HepG2 (cell line): Measurements from ENCODE around the gene TM4SF20. TPM values are rescaled to one million over a fixed set of nuclear protein-coding genes. Genes with fewer than 3 reads are reported as not detected.

Experiments used
- BRD4 ChIP-seq: sonication (generic); formaldehyde crosslinking; IDR thresholded peaks from 2 replicates; pipeline ENCODE4 v1.4.0; 2020; ENCODE audit warnings: missing genetic modification reagents
- CBX2 ChIP-seq, 2 experiments: fragments of 200-600 bp in 1 of 2; sonication (generic); formaldehyde crosslinking in 1 of 2; IDR thresholded peaks; 2 replicates each; pipeline versions ENCODE4 v1.7.0 to v1.8.1; 2018 to 2022; ENCODE audit warnings: low read depth in 2 of 2, low read length in 1 of 2, mild to moderate bottlenecking in 1 of 2, missing genetic modification reagents in 1 of 2
- HIC2 ChIP-seq: sonication (generic); formaldehyde crosslinking; IDR thresholded peaks from 2 replicates; pipeline ENCODE4 v1.9.0; 2022; ENCODE audit warnings: low read depth, missing genetic modification reagents
- HIVEP1 ChIP-seq: sonication (generic); formaldehyde crosslinking; IDR thresholded peaks from 2 replicates; pipeline ENCODE4 v1.4.0; 2020; ENCODE audit warnings: mild to moderate bottlenecking, missing genetic modification reagents
- LCORL ChIP-seq, 2 experiments: fragments of 450-650 bp in 1 of 2; sonication (generic) in 1 of 2; formaldehyde crosslinking in 1 of 2; IDR thresholded peaks; 2 replicates each; pipeline versions ENCODE4 v1.5.0 to v1.6.1; 2017 to 2020; ENCODE audit warnings: antibody characterized with exemption in 1 of 2, missing genetic modification reagents in 1 of 2
- MBD4 ChIP-seq: IDR thresholded peaks from 2 replicates; pipeline ENCODE4 v1.6.1; 2012; ENCODE audit warnings: low read length, inconsistent platforms, borderline replicate concordance
- MLLT10 ChIP-seq: sonication (generic); formaldehyde crosslinking; IDR thresholded peaks from 2 replicates; pipeline ENCODE4 v1.4.0; 2020; ENCODE audit warnings: missing genetic modification reagents
- RFX3 ChIP-seq: IDR thresholded peaks from 2 replicates; pipeline ENCODE4 v1.6.1; 2016; ENCODE audit warnings: missing biosample characterization, missing genetic modification reagents
- SIN3B ChIP-seq: fragments of 150-350 bp; IDR thresholded peaks from 2 replicates; pipeline ENCODE4 v1.6.1; 2014; ENCODE audit warnings: low read length
- ZMYM3 ChIP-seq: sonication (generic); formaldehyde crosslinking; IDR thresholded peaks from 2 replicates; pipeline ENCODE4 v1.5.1; 2020; ENCODE audit warnings: mild to moderate bottlenecking, missing genetic modification reagents
- ZNF101 ChIP-seq: sonication (generic); formaldehyde crosslinking; IDR thresholded peaks from 2 replicates; pipeline ENCODE4 v1.4.0; 2020; ENCODE audit warnings: mild to moderate bottlenecking, low read depth, missing genetic modification reagents, borderline replicate concordance
- ZNF556 ChIP-seq: sonication (generic); formaldehyde crosslinking; IDR thresholded peaks from 2 replicates; pipeline ENCODE4 v1.4.0; 2020; ENCODE audit warnings: mild to moderate bottlenecking, missing genetic modification reagents, borderline replicate concordance
- ZNF563 ChIP-seq: sonication (generic); formaldehyde crosslinking; IDR thresholded peaks from 2 replicates; pipeline ENCODE4 v1.8.0; 2022; ENCODE audit warnings: mild to moderate bottlenecking, moderate library complexity, missing genetic modification reagents
- ZNF614 ChIP-seq: IDR thresholded peaks from 2 replicates; pipeline ENCODE4 v1.6.1; 2018; ENCODE audit warnings: missing biosample characterization, missing genetic modification reagents, inconsistent platforms, borderline replicate concordance
- ZNF772 ChIP-seq: sonication (generic); formaldehyde crosslinking; IDR thresholded peaks from 2 replicates; pipeline ENCODE4 v1.5.0; 2020; ENCODE audit warnings: mild to moderate bottlenecking, missing genetic modification reagents
- ZNF776 ChIP-seq: sonication (generic); formaldehyde crosslinking; IDR thresholded peaks from 2 replicates; pipeline ENCODE4 v1.4.0; 2020; ENCODE audit warnings: mild to moderate bottlenecking, missing genetic modification reagents
- polyA plus RNA-seq, 8 experiments: library from polyadenylated mRNA; depleted of rRNA in 3 of 8; stranded (reverse) in 7 of 8; unstranded in 1 of 8; fragments of >200 nt; fragmentation: Illumina TruSeq in 4 of 8; extraction: Trizol in 4 of 8; gene quantifications; 2 replicates each; pipeline versions ENCODE4 v1.2.1 to v1.2.3, GENCODE V29; 2011 to 2016; ENCODE audit warnings: low read depth in 4 of 8, missing spikeins in 1 of 8, mixed read lengths in 1 of 8; ENCODE audit not compliant: insufficient read depth in 1 of 8
- total RNA-seq, 5 experiments: library from RNA; depleted of rRNA; stranded (reverse); fragments of >200 nt; fragmentation: Illumina TruSeq; extraction: Trizol; gene quantifications; 2 replicates each; pipeline ENCODE4 v1.2.3, GENCODE V29; 2016; ENCODE audit warnings: low read depth in 1 of 5
- TF ChIP-seq, protein P1 (sequence below): sonication (generic); formaldehyde crosslinking; IDR thresholded peaks from 2 replicates; pipeline ENCODE4 v1.9.0; 2021; ENCODE audit warnings: missing genetic modification reagents, borderline replicate concordance
- TF ChIP-seq, protein P2 (sequence below): sonication (generic); formaldehyde crosslinking; conservative IDR thresholded peaks from 2 replicates; pipeline ENCODE4 v1.4.0; 2020; ENCODE audit warnings: missing genetic modification reagents
- TF ChIP-seq, protein P3 (sequence below): sonication (generic); formaldehyde crosslinking; IDR thresholded peaks from 2 replicates; pipeline ENCODE4 v1.4.0; 2020; ENCODE audit warnings: low read depth, missing genetic modification reagents

TM4SF20 gene
- total and polyA plus RNA-seq, 2 of the 13 experiments (the other 11 are each of a cell fraction or from before 2014, with no cell fraction given): not detected

DNA sequence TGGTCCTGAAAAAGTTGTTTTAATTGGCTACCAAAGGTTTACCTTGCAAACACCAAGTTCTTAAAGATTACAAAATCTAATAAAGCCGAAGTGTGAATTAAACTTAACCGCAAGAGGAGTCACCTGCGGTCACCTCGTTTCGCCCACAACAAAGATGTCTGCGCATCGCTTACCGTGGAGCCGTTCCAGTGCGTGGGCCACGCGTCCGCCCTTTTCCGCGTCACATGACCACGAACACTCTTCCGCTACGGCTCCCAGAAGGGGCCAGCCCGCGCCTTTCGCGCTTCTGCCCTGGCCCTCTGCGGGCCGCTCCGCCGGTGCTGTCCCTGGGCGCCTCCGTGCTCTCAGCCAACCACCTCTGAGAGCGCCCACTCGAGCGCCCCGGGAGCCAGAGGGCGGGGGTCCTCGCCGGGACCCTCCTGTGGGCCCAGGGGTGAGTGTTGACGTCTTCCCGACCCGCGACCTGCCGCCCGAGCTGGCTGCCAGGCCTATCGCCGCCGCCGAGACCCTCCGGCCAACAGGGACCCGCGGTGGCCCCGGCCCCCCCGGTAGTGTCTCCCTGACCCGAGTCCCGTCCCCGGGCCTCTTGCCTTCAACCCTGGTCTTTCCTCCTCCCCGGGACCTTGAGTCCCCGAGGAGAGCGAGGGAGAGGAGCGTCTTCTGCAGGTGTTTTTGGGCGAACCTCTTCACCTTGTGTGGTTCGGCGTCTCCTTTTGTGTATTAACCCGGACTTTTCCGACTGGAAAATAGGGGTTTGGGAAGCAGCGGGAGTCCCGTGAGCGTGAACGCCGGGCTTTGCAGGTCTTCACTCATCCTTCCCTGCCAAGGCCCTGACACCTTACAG is 53.9 kb downstream of the TM4SF20 start, which contains the start of gene MFF (continued):
- TF ChIP-seq, protein P1, sequence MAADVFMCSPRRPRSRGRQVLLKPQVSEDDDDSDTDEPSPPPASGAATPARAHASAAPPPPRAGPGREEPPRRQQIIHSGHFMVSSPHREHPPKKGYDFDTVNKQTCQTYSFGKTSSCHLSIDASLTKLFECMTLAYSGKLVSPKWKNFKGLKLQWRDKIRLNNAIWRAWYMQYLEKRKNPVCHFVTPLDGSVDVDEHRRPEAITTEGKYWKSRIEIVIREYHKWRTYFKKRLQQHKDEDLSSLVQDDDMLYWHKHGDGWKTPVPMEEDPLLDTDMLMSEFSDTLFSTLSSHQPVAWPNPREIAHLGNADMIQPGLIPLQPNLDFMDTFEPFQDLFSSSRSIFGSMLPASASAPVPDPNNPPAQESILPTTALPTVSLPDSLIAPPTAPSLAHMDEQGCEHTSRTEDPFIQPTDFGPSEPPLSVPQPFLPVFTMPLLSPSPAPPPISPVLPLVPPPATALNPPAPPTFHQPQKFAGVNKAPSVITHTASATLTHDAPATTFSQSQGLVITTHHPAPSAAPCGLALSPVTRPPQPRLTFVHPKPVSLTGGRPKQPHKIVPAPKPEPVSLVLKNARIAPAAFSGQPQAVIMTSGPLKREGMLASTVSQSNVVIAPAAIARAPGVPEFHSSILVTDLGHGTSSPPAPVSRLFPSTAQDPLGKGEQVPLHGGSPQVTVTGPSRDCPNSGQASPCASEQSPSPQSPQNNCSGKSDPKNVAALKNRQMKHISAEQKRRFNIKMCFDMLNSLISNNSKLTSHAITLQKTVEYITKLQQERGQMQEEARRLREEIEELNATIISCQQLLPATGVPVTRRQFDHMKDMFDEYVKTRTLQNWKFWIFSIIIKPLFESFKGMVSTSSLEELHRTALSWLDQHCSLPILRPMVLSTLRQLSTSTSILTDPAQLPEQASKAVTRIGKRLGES (CRISPR knock-in tag): 0 out of 2 replicates have a peak, but pooled peaks have one; percentile 79
- TF ChIP-seq, protein P2, sequence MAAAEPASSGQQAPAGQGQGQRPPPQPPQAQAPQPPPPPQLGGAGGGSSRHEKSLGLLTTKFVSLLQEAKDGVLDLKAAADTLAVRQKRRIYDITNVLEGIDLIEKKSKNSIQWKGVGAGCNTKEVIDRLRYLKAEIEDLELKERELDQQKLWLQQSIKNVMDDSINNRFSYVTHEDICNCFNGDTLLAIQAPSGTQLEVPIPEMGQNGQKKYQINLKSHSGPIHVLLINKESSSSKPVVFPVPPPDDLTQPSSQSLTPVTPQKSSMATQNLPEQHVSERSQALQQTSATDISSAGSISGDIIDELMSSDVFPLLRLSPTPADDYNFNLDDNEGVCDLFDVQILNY: peak; percentile 81
- TF ChIP-seq LCORL (IDR thresholded peaks at IDR 0.05) (no peak; the same call in 1 of the 2 replicates), LCORL (CRISPR knock-in tag; IDR thresholded peaks at IDR 0.05) (peak; percentile 87), ZMYM3 (CRISPR knock-in tag) (no peak; the same call in 1 of the 2 replicates), BRD4 (CRISPR knock-in tag) (peak; percentile 99), MLLT10 (CRISPR knock-in tag) (peak; percentile 57; the same call in 1 of the 2 replicates), ZNF556 (CRISPR knock-in tag) (peak; percentile 93), ZNF563 (CRISPR knock-in tag) (peak; percentile 92), ZNF101 (no peak), ZNF776 (CRISPR knock-in tag) (no peak; the same call in 1 of the 2 replicates), MBD4 (no peak), ZNF614 (CRISPR knock-in tag) (peak; percentile 98), SIN3B (peak; percentile 72), CBX2 (IDR thresholded peaks at IDR 0.05; ENCODE audit: low read depth, low read length) (no peak), CBX2 (CRISPR knock-in tag; IDR thresholded peaks at IDR 0.05; ENCODE audit: low read depth) (peak; percentile 73; the same call in 1 of the 2 replicates), RFX3 (no peak), HIC2 (CRISPR knock-in tag) (peak; percentile 74), ZNF772 (CRISPR knock-in tag) (peak; percentile 96), HIVEP1 (CRISPR knock-in tag) (peak; percentile 51; the same call in 1 of the 2 replicates)
- TF ChIP-seq, protein P3, sequence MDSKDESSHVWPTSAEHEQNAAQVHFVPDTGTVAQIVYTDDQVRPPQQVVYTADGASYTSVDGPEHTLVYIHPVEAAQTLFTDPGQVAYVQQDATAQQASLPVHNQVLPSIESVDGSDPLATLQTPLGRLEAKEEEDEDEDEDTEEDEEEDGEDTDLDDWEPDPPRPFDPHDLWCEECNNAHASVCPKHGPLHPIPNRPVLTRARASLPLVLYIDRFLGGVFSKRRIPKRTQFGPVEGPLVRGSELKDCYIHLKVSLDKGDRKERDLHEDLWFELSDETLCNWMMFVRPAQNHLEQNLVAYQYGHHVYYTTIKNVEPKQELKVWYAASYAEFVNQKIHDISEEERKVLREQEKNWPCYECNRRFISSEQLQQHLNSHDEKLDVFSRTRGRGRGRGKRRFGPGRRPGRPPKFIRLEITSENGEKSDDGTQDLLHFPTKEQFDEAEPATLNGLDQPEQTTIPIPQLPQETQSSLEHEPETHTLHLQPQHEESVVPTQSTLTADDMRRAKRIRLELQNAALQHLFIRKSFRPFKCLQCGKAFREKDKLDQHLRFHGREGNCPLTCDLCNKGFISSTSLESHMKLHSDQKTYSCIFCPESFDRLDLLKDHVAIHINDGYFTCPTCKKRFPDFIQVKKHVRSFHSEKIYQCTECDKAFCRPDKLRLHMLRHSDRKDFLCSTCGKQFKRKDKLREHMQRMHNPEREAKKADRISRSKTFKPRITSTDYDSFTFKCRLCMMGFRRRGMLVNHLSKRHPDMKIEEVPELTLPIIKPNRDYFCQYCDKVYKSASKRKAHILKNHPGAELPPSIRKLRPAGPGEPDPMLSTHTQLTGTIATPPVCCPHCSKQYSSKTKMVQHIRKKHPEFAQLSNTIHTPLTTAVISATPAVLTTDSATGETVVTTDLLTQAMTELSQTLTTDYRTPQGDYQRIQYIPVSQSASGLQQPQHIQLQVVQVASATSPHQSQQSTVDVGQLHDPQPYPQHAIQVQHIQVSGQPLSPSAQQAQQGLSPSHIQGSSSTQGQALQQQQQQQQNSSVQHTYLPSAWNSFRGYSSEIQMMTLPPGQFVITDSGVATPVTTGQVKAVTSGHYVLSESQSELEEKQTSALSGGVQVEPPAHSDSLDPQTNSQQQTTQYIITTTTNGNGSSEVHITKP: peak; percentile 62; the same call in 1 of the 2 replicates
